NCI-H1092 (cell line): ENCODE data around the gene SESN3.
"Not testable (repeated sequence)": the region's sequence is repeated elsewhere in the genome, so short reads cannot be mapped to it uniquely, and the experiment has no call there.

Source experiments
- DNase-seq: peaks from one replicate; lab custom pipeline; 2025; lab: John Stamatoyannopoulos, UW

The SESN3 gene

DNA sequence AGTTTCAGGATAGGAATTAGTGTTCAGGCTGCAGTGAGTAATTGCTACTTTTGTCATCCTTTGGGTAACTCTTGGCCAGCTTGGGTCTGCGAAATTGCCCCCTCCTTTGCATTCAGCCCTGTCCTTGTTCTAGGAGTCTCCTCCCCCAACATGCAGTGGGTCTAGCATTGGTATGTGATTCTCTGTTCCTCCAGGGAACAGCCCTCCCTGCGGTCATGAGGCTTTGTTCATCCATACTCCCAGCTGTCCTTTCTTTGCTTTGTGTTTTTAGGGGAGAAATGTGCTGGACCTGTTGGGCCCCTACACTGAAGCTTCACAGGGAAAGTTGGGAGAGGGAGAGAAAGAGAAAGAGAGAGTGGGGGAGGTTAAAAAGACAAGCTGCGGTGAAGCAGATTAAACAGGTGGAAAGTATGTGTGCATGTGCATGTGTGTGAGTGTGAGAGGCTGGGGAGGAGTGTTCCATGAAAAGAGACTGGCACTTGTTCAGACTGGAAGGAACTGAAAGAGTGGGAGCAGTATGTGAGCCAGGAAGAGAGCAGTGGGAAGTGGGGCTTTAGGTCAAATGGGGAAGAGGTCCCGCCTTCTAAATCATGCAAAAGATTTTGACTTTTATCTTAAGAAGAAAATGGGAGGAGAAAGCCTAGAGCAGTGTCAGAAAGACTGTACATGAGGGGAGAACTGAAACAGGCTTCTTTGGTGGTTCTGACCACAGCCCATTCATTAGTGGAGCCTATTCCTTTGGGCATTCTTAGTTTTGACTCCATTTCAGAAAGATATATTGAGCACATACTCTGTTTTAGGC is 17.9 kb upstream of the SESN3 start:
- DNase-seq = no peak

DNA sequence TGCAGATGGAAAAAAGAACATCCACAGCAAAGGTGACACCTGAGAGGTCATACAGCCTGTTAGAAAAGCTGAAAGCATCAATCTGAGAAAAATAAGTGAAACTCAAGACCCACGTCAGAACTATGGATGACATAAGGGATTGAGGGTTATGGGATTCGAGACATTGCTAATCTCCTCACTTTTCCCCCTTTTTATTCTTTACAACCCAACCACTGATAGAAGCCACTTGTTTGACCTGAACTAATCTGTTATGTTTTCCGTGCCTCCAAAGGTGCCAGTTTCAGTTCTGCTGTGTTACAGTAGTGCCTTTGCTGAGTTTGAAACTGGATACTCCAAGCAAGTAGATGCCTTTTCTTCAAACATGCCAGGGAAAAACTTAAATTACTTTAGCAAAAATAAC is 16.9 kb upstream of the SESN3 start:
- DNase-seq = no peak

DNA sequence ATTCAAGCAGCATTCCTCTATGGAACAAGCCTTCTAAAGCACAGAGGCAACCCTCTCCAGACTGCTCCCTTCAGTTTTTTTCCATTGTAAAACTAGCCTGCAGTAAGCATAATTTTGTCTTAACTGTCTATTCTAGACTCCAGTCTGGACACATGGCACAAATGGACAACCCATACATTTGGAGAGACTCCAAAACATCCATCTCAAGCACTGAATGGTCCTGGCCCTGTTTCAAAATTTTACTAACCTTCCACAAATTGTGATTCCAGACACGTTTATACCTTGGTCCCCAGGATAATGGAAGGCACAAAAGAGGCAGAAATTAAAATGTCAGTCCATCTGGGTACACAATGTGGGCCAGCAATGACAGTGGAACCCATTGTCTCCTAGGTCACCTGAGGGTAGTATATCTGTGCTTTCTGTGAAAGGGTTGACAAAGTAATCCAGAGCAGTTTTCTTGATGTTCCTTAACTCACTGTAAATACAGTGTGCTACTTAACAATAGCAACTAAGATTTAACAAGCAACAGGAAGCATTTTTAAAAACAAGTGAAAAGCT is 16.2 kb upstream of the SESN3 start:
- DNase-seq = peak; percentile 94

DNA sequence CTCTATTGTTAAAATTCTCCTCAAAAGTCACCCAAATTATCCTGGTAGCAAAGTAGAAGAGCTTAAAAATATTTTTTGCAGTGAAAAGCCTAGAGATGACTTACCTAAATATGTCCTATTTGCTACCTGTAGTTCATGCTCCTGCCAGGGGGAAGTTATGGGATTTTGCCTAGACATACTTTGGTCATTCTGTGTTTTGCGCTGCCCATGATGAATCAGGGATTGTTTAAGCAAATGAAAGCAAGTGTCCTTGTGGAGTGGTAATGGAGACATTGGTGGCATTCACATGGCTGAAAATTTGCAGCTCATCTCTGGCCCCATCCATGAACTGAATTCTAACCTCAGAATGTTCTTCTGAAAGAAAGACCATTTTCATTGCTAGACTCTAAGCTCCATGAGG is 14.6 kb upstream of the SESN3 start:
- DNase-seq = no peak

DNA sequence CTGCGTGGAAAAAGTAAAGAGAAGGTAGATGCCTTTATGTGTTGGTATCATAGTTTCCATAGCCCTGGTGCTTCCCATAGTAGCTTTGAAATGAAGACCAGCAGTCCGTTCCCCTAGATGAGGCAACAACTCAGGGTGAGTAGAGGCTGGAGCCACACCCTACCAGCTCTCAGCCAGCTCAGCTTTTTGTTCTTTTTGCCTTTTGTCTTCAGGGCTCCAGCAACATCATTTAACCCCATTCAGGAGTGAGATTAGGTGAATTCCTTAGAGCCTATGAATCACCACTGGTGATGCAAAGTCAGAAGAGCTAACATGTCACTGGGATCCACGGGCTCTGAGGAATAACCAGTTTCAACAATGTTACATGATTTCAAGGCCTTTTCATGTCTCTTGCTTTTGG is 14.0 kb upstream of the SESN3 start:
- no peak for DNase-seq

DNA sequence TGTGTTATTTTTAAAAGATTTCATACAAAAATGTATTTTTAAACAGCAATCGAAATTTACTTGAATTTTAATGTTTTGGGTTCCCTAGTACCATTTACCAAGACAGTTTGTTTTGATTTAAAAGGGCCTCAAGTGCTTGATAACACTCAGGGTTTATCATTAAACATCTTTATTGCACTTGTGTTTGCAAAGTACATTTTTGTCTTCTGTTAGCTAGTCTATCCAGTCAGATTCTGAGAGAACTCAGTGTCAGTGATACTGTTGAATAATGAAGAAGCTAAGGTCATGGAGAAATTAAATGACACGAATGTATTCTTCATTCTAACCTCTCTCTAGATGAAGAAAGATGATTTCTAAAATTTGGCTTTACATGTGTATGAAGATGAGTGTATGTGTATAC is 12.7 kb upstream of the SESN3 start:
- no peak for DNase-seq

DNA sequence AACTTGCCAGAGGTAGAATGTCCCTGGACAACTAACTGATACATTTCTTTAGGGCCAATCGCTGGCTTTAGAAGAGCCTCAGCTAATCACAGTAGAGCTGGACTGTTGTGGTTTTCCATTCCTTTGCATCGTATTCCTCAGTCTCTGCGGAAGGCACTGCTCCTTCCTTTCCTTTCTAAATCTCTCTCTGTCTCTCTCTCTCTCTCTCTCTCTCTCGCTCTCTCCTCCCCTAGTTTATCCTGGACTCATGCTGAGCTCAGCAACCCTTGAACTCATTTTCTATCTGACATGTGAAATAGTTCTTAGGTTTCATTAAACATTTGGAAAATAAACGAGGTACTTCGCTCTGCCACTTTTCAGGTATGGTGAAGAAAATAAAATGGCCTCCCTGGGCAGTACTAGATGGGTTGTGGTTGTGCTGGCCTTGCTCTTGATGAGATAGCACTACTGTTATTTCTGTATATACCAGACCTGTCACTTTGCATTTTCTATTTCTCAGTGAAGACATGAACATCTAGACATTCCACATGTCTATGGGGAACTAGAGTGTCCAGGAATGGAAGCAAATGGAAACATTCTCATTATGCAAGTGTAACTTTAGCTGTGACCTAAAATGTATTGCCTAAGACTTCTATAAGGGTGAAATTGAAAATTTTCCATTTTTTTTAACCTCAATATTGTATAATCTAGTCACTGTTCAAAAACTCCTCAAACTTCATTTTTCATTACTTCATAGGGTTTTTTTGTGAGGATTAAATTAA is 12.0 kb upstream of the SESN3 start:
- DNase-seq = no peak

DNA sequence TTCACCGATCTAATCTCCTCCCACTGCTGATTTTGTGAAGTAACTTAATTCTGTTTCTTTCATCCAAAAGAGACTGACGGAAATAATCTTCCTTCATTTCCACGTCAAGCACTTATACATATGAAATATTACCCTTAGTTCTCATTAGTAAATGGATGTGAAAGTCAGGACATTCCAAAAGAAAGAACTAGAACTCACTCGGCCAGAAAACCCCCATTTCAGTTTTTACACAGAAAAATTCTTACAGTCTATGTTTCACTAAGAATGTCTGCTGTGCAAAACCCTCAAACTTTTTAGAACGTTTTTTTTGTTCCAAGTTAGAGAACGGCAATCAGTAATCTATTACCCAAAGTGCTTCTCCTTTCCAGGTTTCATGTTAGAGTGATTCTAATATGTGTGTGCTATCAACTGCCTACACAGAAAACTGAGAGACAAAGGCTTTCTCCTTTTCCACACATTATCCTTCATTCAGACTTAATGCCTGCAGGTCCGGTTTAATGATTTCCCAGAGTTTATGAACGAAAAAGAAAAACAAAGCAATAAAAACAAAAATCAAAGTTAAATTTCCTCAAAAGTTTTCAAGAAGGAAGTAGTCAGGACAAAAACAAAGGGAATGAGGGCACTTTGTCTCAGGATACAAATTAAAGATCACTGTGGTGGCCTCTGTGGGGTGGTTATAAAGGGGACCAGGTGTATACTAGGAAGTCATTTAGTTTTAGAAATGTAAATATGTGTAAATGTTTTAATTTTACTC is 11.3 kb upstream of the SESN3 start:
- DNase-seq = no peak

DNA sequence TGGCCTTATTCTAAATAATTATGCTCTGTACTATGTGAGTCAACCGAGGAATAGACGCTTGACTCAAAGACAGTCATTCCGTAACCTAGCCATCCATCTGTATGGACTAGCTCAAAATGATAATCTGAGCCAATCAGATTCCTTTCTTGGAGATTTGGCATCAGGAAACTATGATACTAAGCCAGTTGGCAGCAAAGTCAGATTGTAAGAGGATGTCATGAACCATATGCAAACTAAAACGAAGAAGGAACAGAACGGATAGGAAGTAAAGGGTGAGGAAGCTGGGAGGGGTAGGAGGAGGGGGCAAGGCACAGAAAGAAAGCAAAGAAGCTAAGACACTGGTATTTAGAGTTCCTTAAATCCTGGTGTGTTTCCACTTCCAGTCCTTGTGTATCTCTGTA is 10.7 kb upstream of the SESN3 start:
- DNase-seq = no peak

DNA sequence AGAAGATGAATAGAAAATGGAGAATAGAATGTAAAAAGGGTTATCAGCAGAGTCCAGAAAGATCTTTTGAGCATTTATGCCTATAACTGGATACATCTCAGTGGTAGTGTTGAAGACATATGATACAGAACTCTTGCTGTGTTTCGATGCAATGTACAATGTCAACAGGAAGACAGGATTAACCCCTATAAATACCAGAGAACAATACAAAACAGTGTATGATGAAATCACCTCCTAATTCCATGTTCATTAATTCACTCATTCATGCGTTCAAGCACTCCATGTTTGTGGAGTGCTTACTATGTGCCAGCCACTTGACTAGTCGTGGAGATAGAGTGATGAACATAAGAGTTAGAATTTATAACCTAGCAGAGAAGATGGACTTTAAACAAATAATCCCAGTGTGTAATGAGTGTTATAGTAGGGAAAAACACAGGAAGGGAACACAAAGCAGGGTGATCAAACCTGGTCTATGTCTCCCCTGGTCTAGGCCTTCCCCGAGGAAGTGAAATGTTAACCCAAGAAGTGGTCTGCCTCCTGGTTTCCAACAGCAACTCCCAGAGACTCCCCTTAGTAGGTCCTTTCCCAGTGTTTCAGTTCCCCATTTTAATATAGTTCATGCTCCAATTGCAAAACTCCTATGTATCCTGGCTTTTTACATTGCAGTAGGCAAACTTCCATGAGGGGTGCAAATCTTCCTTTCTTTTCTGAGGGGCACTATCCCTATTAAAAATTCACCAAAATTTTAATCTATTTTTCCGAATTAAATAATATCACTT is 9.1 kb upstream of the SESN3 start:
- no peak for DNase-seq

DNA sequence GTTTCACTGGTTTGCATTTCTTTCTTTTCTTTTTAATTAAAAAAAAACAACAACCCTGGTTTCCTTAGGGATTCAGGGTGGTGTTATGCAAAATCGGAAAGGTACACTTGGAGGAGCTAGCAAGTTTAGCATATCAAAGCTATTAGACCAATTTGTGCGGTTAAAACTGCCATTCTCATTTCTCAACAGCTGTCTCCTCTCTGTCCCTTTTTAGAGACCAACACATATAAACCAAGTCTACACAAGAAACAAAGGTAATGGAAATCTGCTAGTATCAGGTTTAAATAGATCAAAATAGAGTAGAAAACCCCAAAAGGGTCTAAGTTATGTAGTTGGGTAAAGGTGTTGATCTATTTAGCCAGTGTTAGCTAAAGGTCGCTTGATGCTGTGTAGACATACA is 1.7 kb upstream of the SESN3 start:
- DNase-seq = no peak

DNA sequence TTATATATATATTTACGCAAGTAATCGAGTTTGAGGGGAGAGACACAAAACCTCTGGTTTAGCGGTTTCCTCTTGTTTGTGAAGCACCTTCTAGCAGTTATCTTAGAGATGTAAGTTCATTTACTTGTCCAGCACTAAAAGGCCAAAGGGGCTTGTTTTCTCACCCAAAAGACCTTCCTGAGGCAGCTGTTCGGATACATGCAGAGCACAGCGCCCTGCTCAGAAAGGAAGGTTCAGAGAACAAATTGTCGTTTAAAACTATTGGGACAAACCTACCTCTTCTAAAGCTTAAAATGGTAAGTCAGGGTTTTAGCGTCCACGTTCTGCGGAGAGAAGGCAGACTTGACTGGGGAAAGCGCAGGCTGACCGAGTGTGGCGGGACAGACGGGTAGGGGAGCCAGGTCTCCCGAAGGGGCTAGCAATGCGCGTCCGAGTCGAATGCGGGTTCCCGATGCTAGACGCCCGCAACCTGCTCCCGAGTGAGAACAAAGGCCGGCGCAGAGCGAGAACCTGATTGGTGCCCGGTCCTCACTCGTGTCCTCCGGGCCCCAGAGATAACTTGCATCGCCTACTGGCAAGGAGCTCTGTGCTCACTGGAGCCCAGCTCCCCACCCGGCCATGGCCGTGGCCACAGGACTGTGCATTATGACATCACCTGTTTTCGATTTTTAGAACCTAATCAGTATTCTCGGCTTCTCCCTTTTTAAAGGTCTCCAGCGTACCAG is 1.0 kb upstream of the SESN3 start:
- peak; percentile 91 for DNase-seq

DNA sequence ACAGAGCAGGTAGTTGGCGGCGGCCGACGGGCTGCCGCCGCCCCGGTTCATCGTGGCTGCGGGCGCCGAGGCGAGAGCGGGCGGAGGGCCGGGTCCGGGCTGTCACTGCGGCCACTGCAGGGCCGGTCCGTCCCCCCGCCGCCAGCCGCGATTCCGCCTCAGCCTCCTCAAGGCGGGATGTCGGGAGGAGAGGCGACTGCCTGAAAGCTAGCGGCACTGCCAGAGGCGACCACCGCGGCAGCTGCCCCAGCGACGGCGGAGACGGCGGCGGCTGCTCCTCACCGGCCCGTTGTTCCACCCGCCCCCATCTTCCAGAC is 234 bp downstream of the SESN3 start:
- DNase-seq = no peak

DNA sequence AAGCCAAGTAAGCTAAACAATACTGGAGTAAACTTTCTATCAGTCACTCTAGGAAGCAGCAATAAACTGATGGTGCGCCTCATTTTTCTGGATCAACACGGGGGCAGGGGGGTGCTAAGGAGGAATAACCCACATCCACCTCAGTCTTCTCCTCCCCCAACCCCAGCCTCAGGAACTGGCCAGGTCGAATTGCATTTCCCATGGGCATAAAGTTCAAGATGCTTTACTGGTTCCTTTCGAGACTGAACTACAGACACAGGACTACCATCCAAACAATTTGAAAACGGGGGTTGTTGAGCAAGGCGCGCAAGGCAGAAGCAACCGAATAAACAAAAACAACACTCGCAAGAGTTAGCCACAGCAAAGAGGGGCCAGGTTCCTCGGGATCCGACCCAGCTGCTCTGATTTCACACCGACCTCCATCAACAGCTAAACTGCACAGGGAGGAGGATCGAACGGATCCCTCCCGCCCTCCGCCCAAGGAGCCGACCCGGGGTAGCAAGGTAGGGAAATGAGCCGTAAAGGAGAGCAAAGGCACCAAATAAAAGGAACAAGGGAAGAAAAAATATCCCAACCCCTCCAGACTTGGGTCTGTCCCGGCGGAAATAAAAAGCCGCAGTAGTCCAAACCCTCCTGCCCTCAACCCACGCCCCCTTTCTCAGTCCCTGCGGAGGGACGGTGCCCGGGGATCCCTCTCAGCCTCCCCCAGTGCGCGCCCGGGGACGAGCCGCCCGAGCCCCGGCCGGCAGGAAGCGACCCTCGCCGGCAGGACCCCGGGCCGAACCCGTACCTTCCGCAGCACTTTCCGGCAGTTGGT is 801 bp downstream of the SESN3 start:
- DNase-seq = no peak

DNA sequence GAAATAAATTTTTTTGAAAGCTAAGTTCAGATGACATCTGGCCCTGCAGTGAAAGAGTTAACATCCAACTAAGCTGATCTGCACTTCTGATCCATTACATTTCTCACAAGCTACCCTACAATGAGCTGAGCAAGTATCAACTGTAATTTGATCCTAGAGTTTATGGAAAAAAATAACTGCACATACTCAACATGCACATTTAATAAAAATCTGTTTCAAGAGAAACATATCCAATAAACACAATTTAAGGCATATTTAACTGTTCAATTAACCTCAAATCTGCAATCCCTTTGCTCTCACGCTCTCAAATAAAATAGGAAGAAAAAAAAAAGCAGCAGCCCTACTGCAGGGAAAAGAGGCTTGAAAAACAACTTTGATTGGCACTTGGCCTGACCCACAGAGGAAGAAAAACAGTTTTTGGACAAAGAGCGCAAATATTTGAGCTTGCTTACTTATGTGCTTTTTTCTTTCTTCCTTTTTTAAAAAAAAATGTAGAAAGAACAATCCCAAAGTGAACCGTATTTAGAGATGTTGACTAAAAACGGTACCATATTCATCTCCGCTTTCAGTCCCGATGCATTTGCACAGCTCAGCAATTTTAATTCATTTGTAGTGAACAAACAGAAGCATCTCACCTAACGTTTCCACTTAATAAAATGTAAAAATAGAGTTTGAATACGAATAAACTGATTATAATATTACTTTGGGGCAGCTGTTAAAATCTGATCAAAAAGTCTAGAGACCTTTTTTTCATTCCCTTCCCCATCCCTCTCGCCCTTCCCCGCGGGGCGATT is 1.6 kb downstream of the SESN3 start:
- DNase-seq = no peak

DNA sequence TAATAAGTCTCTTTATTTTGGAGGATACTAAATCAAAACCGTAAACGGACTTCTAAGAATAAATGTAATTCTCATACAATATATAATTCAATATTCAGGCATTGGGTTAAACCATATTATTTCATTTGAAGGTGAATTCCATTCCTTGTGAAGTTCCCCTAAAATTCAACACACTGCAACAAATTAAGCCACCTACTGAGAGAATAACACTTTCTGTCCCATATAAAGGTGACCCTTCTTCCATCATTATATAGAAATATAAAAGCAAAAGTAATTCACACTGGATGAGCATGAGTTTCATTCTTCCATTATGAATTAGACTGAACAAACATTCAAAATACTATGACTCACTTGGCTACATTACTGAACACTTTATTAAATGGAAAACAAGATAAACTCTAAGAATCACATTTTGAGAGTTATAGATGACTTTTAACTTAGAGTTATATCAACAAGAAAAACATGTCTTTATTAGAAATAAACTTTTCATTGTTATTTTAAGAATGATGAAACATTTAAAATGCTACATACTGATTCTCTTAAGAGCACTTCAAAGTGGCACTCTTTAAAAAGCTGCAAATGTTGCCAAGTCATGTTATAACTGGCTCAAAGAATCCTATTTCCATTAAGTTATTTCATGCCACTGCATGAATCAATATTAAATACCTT is 2.8 kb downstream of the SESN3 start:
- no peak for DNase-seq

DNA sequence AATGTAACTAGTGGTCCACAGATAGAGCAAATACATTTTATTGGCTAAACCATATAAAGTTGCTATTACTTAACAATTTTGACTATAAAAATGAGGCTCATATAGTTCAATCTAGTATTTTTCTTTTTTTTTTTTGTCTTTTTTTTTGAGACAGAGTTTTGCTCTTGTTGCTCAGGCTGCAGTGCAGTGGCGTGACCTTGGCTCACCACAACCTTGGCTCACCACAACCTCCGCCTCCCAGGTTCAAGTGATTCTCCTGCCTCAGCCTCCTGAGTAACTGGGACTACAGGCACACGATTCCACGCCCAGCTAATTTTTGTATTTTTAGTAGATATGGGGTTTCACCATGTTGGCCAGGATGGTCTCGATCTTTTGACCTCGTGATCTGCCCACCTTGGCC is 3.9 kb downstream of the SESN3 start:
- not testable (repeated sequence) for DNase-seq

DNA sequence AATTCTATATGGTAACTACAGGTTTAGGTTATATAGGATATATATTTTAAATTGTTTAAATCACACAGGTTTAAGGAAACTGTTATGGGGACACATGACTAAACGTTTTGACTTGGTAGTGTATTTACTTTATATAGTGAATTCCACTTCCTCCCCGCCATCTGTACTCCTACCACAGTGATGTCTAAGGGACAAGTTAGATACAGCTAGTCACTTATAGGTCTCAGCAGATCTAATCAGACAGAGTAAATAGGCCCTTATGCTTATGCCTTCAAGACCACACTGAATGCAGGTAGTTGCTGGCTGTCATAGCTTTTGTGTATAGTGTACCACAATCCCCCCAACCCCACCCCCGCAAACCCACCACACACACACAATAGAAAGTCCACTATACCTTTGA is 8.2 kb downstream of the SESN3 start:
- DNase-seq = no peak

DNA sequence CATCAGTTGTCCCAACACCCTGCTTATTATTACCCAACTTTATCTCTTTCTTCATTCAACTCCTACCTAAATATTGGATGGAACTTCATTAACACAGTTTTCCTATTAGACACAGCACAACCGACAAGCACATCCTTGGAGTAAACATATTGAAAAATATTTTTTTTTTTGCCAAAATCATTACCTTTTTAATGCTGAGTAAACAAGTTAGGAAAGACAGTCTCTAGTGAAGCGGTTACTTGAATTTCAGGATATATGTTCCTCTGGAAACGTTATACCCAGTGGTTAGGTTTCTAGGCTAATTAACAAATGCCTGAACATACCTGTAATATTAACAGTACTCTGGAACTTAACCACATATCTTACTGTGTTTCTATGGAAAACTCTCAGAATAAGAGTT is 11.4 kb downstream of the SESN3 start:
- no peak for DNase-seq
